Suprapubic skin (tissue), 4 donors: Measurements from ENCODE around the gene P2RX6.

Source experiments
- EP300 ChIP-seq: sonication (generic); formaldehyde crosslinking; IDR thresholded peaks from one replicate; pipeline ENCODE4 v1.6.1; 2017; ENCODE audit warnings: antibody characterized with exemption
- POLR2A ChIP-seq, 2 donors: fragments of 450-650 bp; IDR thresholded peaks; one replicate each; pipeline ENCODE4 v1.6.1; 2017; ENCODE audit warnings: antibody characterized with exemption in 2 of 2, mild to moderate bottlenecking in 2 of 2, moderate library complexity in 2 of 2
- POLR2AphosphoS5 ChIP-seq, 3 donors: sonication (generic); formaldehyde crosslinking; IDR thresholded peaks; one replicate each; pipeline ENCODE4 v1.6.1; 2017; ENCODE audit warnings: antibody characterized with exemption in 3 of 3
- TF ChIP-seq, protein P1 (sequence below), 2 donors: fragments of 200-600 bp in 1 of 2; fragments of 450-650 bp in 1 of 2; sonication (generic) in 1 of 2; IDR thresholded peaks; one replicate each; pipeline ENCODE4 v1.5.1; 2016 to 2019; ENCODE audit warnings: antibody characterized with exemption in 2 of 2, mild to moderate bottlenecking in 1 of 2, moderate library complexity in 1 of 2

DNA sequence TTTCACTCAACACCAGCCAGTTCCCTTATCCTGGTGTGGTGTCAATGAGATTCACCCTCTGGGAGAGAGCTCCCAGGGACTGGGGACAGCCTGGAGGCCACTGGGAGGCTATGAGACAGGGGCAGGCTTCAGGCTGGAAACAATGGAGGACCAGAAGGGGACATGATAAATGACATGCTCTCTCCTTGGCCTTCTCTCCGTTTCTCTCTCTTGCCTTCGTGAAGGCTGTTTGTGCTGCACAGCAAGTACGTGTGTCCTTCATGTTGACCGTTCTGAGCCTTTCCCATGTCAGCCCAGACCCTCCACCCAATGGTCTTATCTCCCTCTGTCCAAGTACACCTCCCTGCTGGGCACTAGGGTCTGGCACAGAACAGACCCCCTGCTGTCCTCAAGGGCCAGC is 34.4 kb upstream of the P2RX6 start:
- TF ChIP-seq, protein P1, sequence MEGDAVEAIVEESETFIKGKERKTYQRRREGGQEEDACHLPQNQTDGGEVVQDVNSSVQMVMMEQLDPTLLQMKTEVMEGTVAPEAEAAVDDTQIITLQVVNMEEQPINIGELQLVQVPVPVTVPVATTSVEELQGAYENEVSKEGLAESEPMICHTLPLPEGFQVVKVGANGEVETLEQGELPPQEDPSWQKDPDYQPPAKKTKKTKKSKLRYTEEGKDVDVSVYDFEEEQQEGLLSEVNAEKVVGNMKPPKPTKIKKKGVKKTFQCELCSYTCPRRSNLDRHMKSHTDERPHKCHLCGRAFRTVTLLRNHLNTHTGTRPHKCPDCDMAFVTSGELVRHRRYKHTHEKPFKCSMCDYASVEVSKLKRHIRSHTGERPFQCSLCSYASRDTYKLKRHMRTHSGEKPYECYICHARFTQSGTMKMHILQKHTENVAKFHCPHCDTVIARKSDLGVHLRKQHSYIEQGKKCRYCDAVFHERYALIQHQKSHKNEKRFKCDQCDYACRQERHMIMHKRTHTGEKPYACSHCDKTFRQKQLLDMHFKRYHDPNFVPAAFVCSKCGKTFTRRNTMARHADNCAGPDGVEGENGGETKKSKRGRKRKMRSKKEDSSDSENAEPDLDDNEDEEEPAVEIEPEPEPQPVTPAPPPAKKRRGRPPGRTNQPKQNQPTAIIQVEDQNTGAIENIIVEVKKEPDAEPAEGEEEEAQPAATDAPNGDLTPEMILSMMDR (IDR thresholded peaks at IDR 0.05), result no peak
- TF ChIP-seq EP300, result no peak
- no peak for TF ChIP-seq POLR2A (IDR thresholded peaks at IDR 0.05)
- TF ChIP-seq POLR2AphosphoS5 (IDR thresholded peaks at IDR 0.05), result no peak
